Astrocyte (in vitro differentiated cells and primary cell): ENCODE results near the gene CTNNA3.
"Not testable (repeated sequence)": the region's sequence is repeated elsewhere in the genome, so short reads cannot be mapped to it uniquely, and the experiment has no call there.

ENCODE experiments used
- EZH2 ChIP-seq: IDR thresholded peaks from 2 replicates; pipeline ENCODE4 v1.6.1; 2012; ENCODE audit warnings: mild to moderate bottlenecking, low read length, inconsistent platforms; ENCODE audit not compliant: insufficient read depth
- TF ChIP-seq, protein P1 (sequence below): IDR thresholded peaks from 2 replicates; pipeline ENCODE4 v1.5.1; 2011; ENCODE audit warnings: low read depth, mild to moderate bottlenecking, inconsistent platforms, low read length, moderate library complexity; ENCODE audit not compliant: insufficient read depth

DNA sequence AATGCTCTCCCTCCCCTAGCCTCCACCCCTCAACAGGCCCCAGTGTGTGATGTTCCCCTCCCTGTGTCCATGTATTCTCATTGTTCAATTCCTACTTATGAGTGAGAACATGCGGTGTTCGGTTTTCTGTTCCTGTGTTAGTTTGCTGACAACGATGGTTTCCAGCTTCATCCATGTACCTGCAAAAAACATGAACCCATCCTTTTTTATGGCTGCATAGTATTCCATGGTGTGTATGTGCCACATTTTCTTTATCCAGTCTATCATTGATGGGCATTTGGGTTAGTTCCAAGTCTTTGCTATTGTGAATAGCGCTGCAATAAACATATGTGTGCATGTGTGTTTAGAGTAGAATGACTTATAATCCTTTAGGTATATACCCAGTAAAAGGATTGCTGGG is 20.5 kb upstream of the CTNNA3 start:
- TF ChIP-seq, protein P1, sequence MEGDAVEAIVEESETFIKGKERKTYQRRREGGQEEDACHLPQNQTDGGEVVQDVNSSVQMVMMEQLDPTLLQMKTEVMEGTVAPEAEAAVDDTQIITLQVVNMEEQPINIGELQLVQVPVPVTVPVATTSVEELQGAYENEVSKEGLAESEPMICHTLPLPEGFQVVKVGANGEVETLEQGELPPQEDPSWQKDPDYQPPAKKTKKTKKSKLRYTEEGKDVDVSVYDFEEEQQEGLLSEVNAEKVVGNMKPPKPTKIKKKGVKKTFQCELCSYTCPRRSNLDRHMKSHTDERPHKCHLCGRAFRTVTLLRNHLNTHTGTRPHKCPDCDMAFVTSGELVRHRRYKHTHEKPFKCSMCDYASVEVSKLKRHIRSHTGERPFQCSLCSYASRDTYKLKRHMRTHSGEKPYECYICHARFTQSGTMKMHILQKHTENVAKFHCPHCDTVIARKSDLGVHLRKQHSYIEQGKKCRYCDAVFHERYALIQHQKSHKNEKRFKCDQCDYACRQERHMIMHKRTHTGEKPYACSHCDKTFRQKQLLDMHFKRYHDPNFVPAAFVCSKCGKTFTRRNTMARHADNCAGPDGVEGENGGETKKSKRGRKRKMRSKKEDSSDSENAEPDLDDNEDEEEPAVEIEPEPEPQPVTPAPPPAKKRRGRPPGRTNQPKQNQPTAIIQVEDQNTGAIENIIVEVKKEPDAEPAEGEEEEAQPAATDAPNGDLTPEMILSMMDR, result not testable (repeated sequence)
- TF ChIP-seq EZH2, result not testable (repeated sequence)
